NCI-H1105 treated with DMSO at 0.1 percent for 48 hours (cell line): Measurements from ENCODE around the gene CEP57L1.

Experiments used
- DNase-seq: peaks from one replicate; lab custom pipeline; 2025; lab: John Stamatoyannopoulos, UW

CEP57L1 gene

GRCh38 chr6:109095036-109095834 lies at the start of gene CEP57L1:
Gene CEP57L1, plus strand, starts transcription at chr6:109095507. Its CDS starts 49,715 bp downstream, at chr6:109145222.
- peak; percentile 97 for DNase-seq

- DNase-seq: no peak
Observed at GRCh38 chr6:109048176-109048575, 47.1 kb upstream of the CEP57L1 start.

GRCh38 chr6:109048670-109049415 lies 46.5 kb upstream of the CEP57L1 start:
- DNase-seq: no peak

GRCh38 chr6:109050012-109050411 lies 45.3 kb upstream of the CEP57L1 start:
- no peak for DNase-seq

GRCh38 chr6:109050447-109051102 lies 44.7 kb upstream of the CEP57L1 start:
- no peak for DNase-seq

- no peak for DNase-seq
Observed at GRCh38 chr6:109051301-109052017, 43.8 kb upstream of the CEP57L1 start.

GRCh38 chr6:109052018-109052651 lies 43.2 kb upstream of the CEP57L1 start:
- no peak for DNase-seq

GRCh38 chr6:109052852-109053251 lies 42.5 kb upstream of the CEP57L1 start:
- DNase-seq: no peak

GRCh38 chr6:109053336-109053735 lies 42.0 kb upstream of the CEP57L1 start:
- DNase-seq: no peak

GRCh38 chr6:109055771-109056235 lies 39.5 kb upstream of the CEP57L1 start:
- no peak for DNase-seq

GRCh38 chr6:109056661-109057060 lies 38.6 kb upstream of the CEP57L1 start:
- DNase-seq: no peak

GRCh38 chr6:109058620-109059019 lies 36.7 kb upstream of the CEP57L1 start:
- DNase-seq: no peak

- no peak for DNase-seq
Observed at GRCh38 chr6:109059153-109059552, 36.2 kb upstream of the CEP57L1 start.

- DNase-seq: no peak
Observed at GRCh38 chr6:109059571-109060021, 35.7 kb upstream of the CEP57L1 start.

GRCh38 chr6:109060571-109060970 lies 34.7 kb upstream of the CEP57L1 start:
- DNase-seq: no peak

GRCh38 chr6:109062216-109062615 lies 33.1 kb upstream of the CEP57L1 start:
- DNase-seq: no peak

GRCh38 chr6:109062767-109063352 lies 32.4 kb upstream of the CEP57L1 start:
- DNase-seq: no peak

- DNase-seq: no peak
Observed at GRCh38 chr6:109069746-109070145, 25.6 kb upstream of the CEP57L1 start.

GRCh38 chr6:109071125-109071917 lies 24.0 kb upstream of the CEP57L1 start:
- no peak for DNase-seq
